H1 (cell line): ENCODE measurements around the gene RBM38. TPM values are rescaled to one million over a fixed set of nuclear protein-coding genes. Genes with fewer than 3 reads are reported as not detected.
A peak's percentile ranks its signal among the peaks of the same experiment; 100 is the strongest.

ENCODE experiments used
- CTCF ChIA-PET: fragments of 300-600 bp; sonication (Branson Sonifier 250); formaldehyde crosslinking; loops from one replicate; lab custom pipeline; 2021; ENCODE audit not compliant: partially characterized antibody; lab: Charles Lee
- POLR2A ChIA-PET: fragments of 300-600 bp; sonication (Branson Sonifier 250); formaldehyde crosslinking; loops from one replicate; lab custom pipeline; 2021; ENCODE audit warnings: inconsistent platforms; ENCODE audit not compliant: partially characterized antibody; lab: Charles Lee
- DNase-seq, 2 experiments: peaks; one replicate each; pipeline versions ENCODE4 v3.0.0 to v3.0.0-alpha.2; 2010 to 2022; ENCODE audit warnings: low spot score in 2 of 2, low read depth in 1 of 2, mixed read lengths in 1 of 2
- FAIRE-seq: peaks from 2 replicates; lab custom pipeline; 2011; peaks lifted over from hg19 to GRCh38; lab: Jason Lieb, UNC
- H2AFZ ChIP-seq: 2 replicates; pipeline ENCODE4 v1.8.1; 2012; ENCODE audit warnings: low read length, inconsistent platforms
- H2AK5ac ChIP-seq: 2 replicates; pipeline ENCODE4 v1.6.1; 2013; ENCODE audit warnings: low read depth, low read length
- H2BK120ac ChIP-seq: replicated peaks from 2 replicates; pipeline ENCODE3; 2013; ENCODE audit warnings: low read depth, low read length, inconsistent platforms
- H2BK12ac ChIP-seq: 2 replicates; pipeline ENCODE4 v1.6.1; 2013; ENCODE audit warnings: low read depth, low read length
- H2BK15ac ChIP-seq: 2 replicates; pipeline ENCODE4 v1.6.1; 2013; ENCODE audit warnings: low read length
- H2BK20ac ChIP-seq: 2 replicates; pipeline ENCODE4 v1.6.1; 2013; ENCODE audit warnings: low read length
- H2BK5ac ChIP-seq: 2 replicates; pipeline ENCODE4 v1.6.1; 2013; ENCODE audit warnings: low read depth, low read length
- H3K14ac ChIP-seq: 2 replicates; pipeline ENCODE4 v1.6.1; 2013; ENCODE audit warnings: inconsistent platforms; ENCODE audit not compliant: insufficient read length
- H3K18ac ChIP-seq: 2 replicates; pipeline ENCODE4 v1.6.1; 2013; ENCODE audit warnings: low read length; ENCODE audit errors: extremely low read depth
- H3K23ac ChIP-seq: 2 replicates; pipeline ENCODE4 v1.6.1; 2013; ENCODE audit warnings: inconsistent platforms; ENCODE audit not compliant: insufficient read length
- H3K23me2 ChIP-seq: 2 replicates; pipeline ENCODE4 v1.6.1; 2013; ENCODE audit warnings: low read depth, low read length
- H3K27ac ChIP-seq: 2 replicates; pipeline ENCODE4 v1.6.1; 2011; ENCODE audit warnings: low read depth, low read length, inconsistent platforms
- H3K27me3 ChIP-seq, 4 experiments: replicated peaks in 1 of 4; 1 replicate in 1 of 4; 2 replicates in 3 of 4; pipeline versions ENCODE4 v1.6.1 to v1.8.1; 2011 to 2013; ENCODE audit warnings: low read length in 3 of 4, mild to moderate bottlenecking in 3 of 4, inconsistent platforms in 2 of 4, mixed read lengths in 2 of 4, moderate library complexity in 1 of 4; ENCODE audit not compliant: control insufficient read depth in 3 of 4, insufficient read depth in 3 of 4; ENCODE audit errors: extremely low read depth in 1 of 4
- H3K36me3 ChIP-seq, 4 experiments: 2 replicates each; pipeline versions ENCODE4 v1.6.1 to v1.8.1; 2011 to 2013; ENCODE audit warnings: mild to moderate bottlenecking in 4 of 4, low read length in 3 of 4, moderate library complexity in 2 of 4, control low read depth in 1 of 4, inconsistent platforms in 1 of 4; ENCODE audit not compliant: insufficient read depth in 4 of 4, control insufficient read depth in 2 of 4
- H3K4ac ChIP-seq: replicated peaks from 2 replicates; pipeline ENCODE3; 2013; ENCODE audit warnings: low read length, low read depth, mixed read lengths, inconsistent platforms; ENCODE audit not compliant: insufficient read length
- H3K4me1 ChIP-seq, 4 experiments: replicated peaks in 1 of 4; 1 replicate in 1 of 4; 2 replicates in 3 of 4; pipeline versions ENCODE4 v1.6.1 to v1.8.1; 2011 to 2013; ENCODE audit warnings: low read length in 3 of 4, inconsistent platforms in 2 of 4, mixed read lengths in 1 of 4; ENCODE audit not compliant: insufficient read depth in 4 of 4, control insufficient read depth in 3 of 4
- H3K4me2 ChIP-seq, 2 experiments: 2 replicates each; pipeline versions ENCODE4 v1.6.1 to v1.8.1; 2011 to 2013; ENCODE audit warnings: low read depth in 2 of 2, low read length in 2 of 2, control low read depth in 1 of 2, inconsistent platforms in 1 of 2, mild to moderate bottlenecking in 1 of 2; ENCODE audit not compliant: insufficient read depth in 1 of 2
- H3K4me3 ChIP-seq, 4 experiments: fragments of 200-600, 300-600 bp in 1 of 4; sonication (generic), shearing (Covaris generic), sonication (Bioruptor Twin) in 1 of 4; 2 replicates each; pipeline versions ENCODE4 v1.5.1 to v1.8.1; 2011 to 2016; ENCODE audit warnings: low read length in 4 of 4, low read depth in 3 of 4, control low read depth in 2 of 4, inconsistent platforms in 2 of 4, mild to moderate bottlenecking in 2 of 4, mixed read lengths in 1 of 4, moderate library complexity in 1 of 4; ENCODE audit not compliant: insufficient read depth in 2 of 4; ENCODE audit errors: extremely low read depth in 1 of 4
- H3K56ac ChIP-seq: replicated peaks from 2 replicates; pipeline ENCODE3; 2013; ENCODE audit warnings: low read depth, mild to moderate bottlenecking, mixed read lengths, low read length, inconsistent platforms; ENCODE audit not compliant: insufficient read length
- H3K79me1 ChIP-seq: 2 replicates; pipeline ENCODE4 v1.6.1; 2013; ENCODE audit warnings: low read depth, low read length, control low read depth
- H3K79me2 ChIP-seq, 2 experiments: 2 replicates each; pipeline versions ENCODE4 v1.6.1 to v1.8.1; 2012 to 2013; ENCODE audit warnings: low read length in 2 of 2, mild to moderate bottlenecking in 2 of 2, inconsistent platforms in 1 of 2; ENCODE audit not compliant: insufficient read depth in 2 of 2, control insufficient read depth in 1 of 2
- H3K9ac ChIP-seq, 4 experiments: replicated peaks in 1 of 4; 1 replicate in 1 of 4; 2 replicates in 3 of 4; pipeline versions ENCODE4 v1.6.1 to v1.8.1; 2011 to 2013; ENCODE audit warnings: low read depth in 3 of 4, low read length in 3 of 4, control low read depth in 2 of 4, mild to moderate bottlenecking in 2 of 4, moderate library complexity in 2 of 4, inconsistent platforms in 1 of 4; ENCODE audit errors: extremely low read depth in 1 of 4
- H3K9me3 ChIP-seq, 2 experiments: 2 replicates each; pipeline versions ENCODE4 v1.6.1 to v1.8.1; 2012 to 2013; ENCODE audit warnings: mild to moderate bottlenecking in 2 of 2, moderate library complexity in 2 of 2, control low read depth in 1 of 2, inconsistent platforms in 1 of 2, low read depth in 1 of 2, low read length in 1 of 2, mixed read lengths in 1 of 2; ENCODE audit not compliant: insufficient read depth in 2 of 2
- H4K20me1 ChIP-seq, 2 experiments: replicated peaks in 1 of 2; 2 replicates each; pipeline versions ENCODE3 to v1.8.1; 2011 to 2013; ENCODE audit warnings: inconsistent platforms in 2 of 2, low read length in 2 of 2, mild to moderate bottlenecking in 1 of 2; ENCODE audit not compliant: insufficient read depth in 2 of 2, control insufficient read depth in 1 of 2
- H4K5ac ChIP-seq: 2 replicates; pipeline ENCODE4 v1.6.1; 2013; ENCODE audit warnings: low read length, low read depth, mixed read lengths, inconsistent platforms; ENCODE audit not compliant: insufficient read length
- H4K8ac ChIP-seq: 2 replicates; pipeline ENCODE4 v1.8.0; 2013; ENCODE audit warnings: mild to moderate bottlenecking, moderate library complexity, low read length, inconsistent platforms; ENCODE audit not compliant: insufficient read depth; ENCODE audit errors: extremely low read depth
- H4K91ac ChIP-seq: replicated peaks from 2 replicates; pipeline ENCODE3; 2013; ENCODE audit warnings: low read length, mixed read lengths, inconsistent platforms; ENCODE audit not compliant: insufficient read length
- ATF2 ChIP-seq: IDR thresholded peaks from 2 replicates; pipeline ENCODE4 v1.6.1; 2012; ENCODE audit warnings: low read length, inconsistent platforms
- CBX5 ChIP-seq: fragments of 300-800, 300-1000 bp; sonication (generic); IDR thresholded peaks from 2 replicates; pipeline ENCODE4 v1.7.1; 2016; ENCODE audit warnings: antibody characterized with exemption, low read length, low read depth
- CTBP2 ChIP-seq: IDR thresholded peaks from 2 replicates; pipeline ENCODE4 v1.7.0; 2011; ENCODE audit warnings: borderline replicate concordance, mild to moderate bottlenecking, moderate library complexity, mixed read lengths, low read length; ENCODE audit not compliant: insufficient read depth, insufficient read length
- GABPA ChIP-seq: IDR thresholded peaks from 2 replicates; pipeline ENCODE4 v1.6.1; 2011; ENCODE audit warnings: mild to moderate bottlenecking, low read length, moderate library complexity, borderline replicate concordance; ENCODE audit not compliant: insufficient read depth
- HDAC6 ChIP-seq: IDR thresholded peaks from one replicate; pipeline ENCODE4 v1.7.1; 2012; ENCODE audit warnings: low read depth, mild to moderate bottlenecking, inconsistent platforms, low read length, moderate library complexity
- KDM5A ChIP-seq: fragments of 200-600 bp; IDR thresholded peaks from 2 replicates; pipeline ENCODE4 v1.7.1; 2012; ENCODE audit warnings: mild to moderate bottlenecking, low read length, inconsistent platforms, mixed read lengths
- PHF8 ChIP-seq: fragments of 200-600 bp; sonication (generic); conservative IDR thresholded peaks from 2 replicates; pipeline ENCODE4 v1.7.1; 2012; ENCODE audit warnings: low read depth, mild to moderate bottlenecking, inconsistent platforms, low read length, moderate library complexity
- RXRA ChIP-seq: IDR thresholded peaks from 2 replicates; pipeline ENCODE4 v1.6.1; 2011; ENCODE audit warnings: low read depth, mild to moderate bottlenecking, low read length, moderate library complexity; ENCODE audit not compliant: insufficient read depth
- SP4 ChIP-seq: IDR thresholded peaks from 2 replicates; pipeline ENCODE4 v1.6.1; 2012; ENCODE audit warnings: low read length, inconsistent platforms
- TAF1 ChIP-seq: IDR thresholded peaks from 2 replicates; pipeline ENCODE4 v1.6.1; 2011; ENCODE audit warnings: mild to moderate bottlenecking, low read depth, low read length
- WGBS, 2 experiments: shearing (Covaris generic) in 1 of 2; methylation state at CpG; one replicate each; pipeline versions ENCODE4 v1.1.6 to v1.1.7; 2013 to 2015; ENCODE audit warnings: low lambda C conversion rate in 2 of 2, mixed read lengths in 2 of 2, inconsistent platforms in 1 of 2, low coverage in 1 of 2, missing lambda C conversion rate in 1 of 2; ENCODE audit not compliant: insufficient replicate concordance in 2 of 2, insufficient coverage in 1 of 2, insufficient read length in 1 of 2; ENCODE audit errors: extremely low coverage in 1 of 2, missing lambda C conversion rate in 1 of 2; 5-methylcytosine and 5-hydroxymethylcytosine counted together
- polyA plus RNA-seq, 7 experiments: library from polyadenylated mRNA; depleted of rRNA in 3 of 7; stranded (reverse) in 5 of 7; unstranded in 2 of 7; fragments of >200 nt in 5 of 7; fragments of 200-250 nt in 2 of 7; gene quantifications; 1 replicate in 5 of 7; 2 replicates in 1 of 7; 4 replicates in 1 of 7; pipeline versions ENCODE4 v1.2.1 to v1.2.3, GENCODE V29; 2011 to 2013; ENCODE audit warnings: missing spikeins in 2 of 7, mixed read lengths in 2 of 7
- total RNA-seq: library from RNA; stranded (reverse); fragmentation: NEBNext Ultra II Directional; extraction: Animal tissue kit (Norgen Biotek cat#: 25700); gene quantifications from 2 replicates; pipeline ENCODE4 v1.2.1, GENCODE V29; 2021

RBM38 gene
- total and polyA plus RNA-seq, 2 of the 8 experiments (the other 6 are each of a cell fraction or from before 2014, with no cell fraction given): 57.7 to 109 TPM

GRCh38 chr20:57352305-57352704 is 38.9 kb upstream of the RBM38 start:
- Histone ChIP-seq H3K4me2 (peak overlapping the region; percentile 85 to 98; a peak in 3 of 4 replicates), H3K79me2 (peaks cover 17 to 39% of the 10 kb centered on the region in 2 experiments), H3K9me3 (no peaks in the 10 kb centered on the region), H2BK15ac (no peak overlapping the region), H3K23me2 (peaks cover 5% of the 10 kb centered on the region; the same call in 1 of the 2 replicates), H3K56ac (no peak overlapping the region), H4K20me1 (peaks cover 0 to 3% of the 10 kb centered on the region in 2 experiments), H2AFZ (no peak overlapping the region), H3K14ac (no peak overlapping the region), H3K4me1 (peaks cover 0 to 9% (median 4%) of the 10 kb centered on the region in 4 experiments; a peak in 5 of 7 replicates), H3K9ac (peak overlapping the region in 1 of 4 experiments; percentile 34; a peak in 2 of 7 replicates), H3K4ac (no peak overlapping the region), H3K27me3 (no peaks in the 10 kb centered on the region), H2BK20ac (no peak overlapping the region), H4K91ac (no peak overlapping the region), H2BK5ac (no peak overlapping the region), H3K36me3 (peaks cover 18 to 44% (median 28%) of the 10 kb centered on the region in 4 experiments), H3K27ac (no peak overlapping the region), H3K18ac (no peak overlapping the region), H4K8ac (no peak overlapping the region; the same call in 1 of the 2 replicates), H2BK120ac (no peak overlapping the region), H3K79me1 (peaks cover 17% of the 10 kb centered on the region), H2BK12ac (no peak overlapping the region), H3K4me3 (peak overlapping the region; percentile 94 to 99 (median 98); a peak in 6 of 8 replicates), H2AK5ac (no peak overlapping the region), H3K23ac (no peak overlapping the region), H4K5ac (no peak overlapping the region)
- no peak for DNase-seq
- FAIRE-seq: no peak
- ChIA-PET POLR2A (interaction anchor here (1.0 to 3.4 kb wide), 5 partner anchors 11 to 141 kb away, joined by 3 to 10 read pairs (median 4); partner anchors contain the start of gene RBM38), CTCF (interaction anchor here (0.9 to 1.2 kb wide), 2 partner anchors 11 to 29 kb away, joined by 3 to 4 read pairs; no protein-coding TSS in a partner anchor)
- WGBS, 2 experiments: 75% methylated on average over 6 of the region's 6 CpGs; no CpG with 5 or more reads in 1 of the 2 experiments
- TF ChIP-seq TAF1 (no peak), PHF8 (no peak), HDAC6 (no peak), GABPA (no peak), CTBP2 (no peak), ATF2 (no peak), KDM5A (no peak), SP4 (no peak), CBX5 (no peak), RXRA (no peak)
